Small intestine (tissue), 7 donors: ENCODE measurements around the gene METTL17. TPM values are rescaled to one million over a fixed set of nuclear protein-coding genes. Genes with fewer than 3 reads are reported as not detected.
"Not testable (repeated sequence)": the region's sequence is repeated elsewhere in the genome, so short reads cannot be mapped to it uniquely, and the experiment has no call there.

Source experiments
- DNase-seq, 2 donors: peaks; one replicate each; pipeline versions ENCODE4 v3.0.0 to v3.0.0-alpha.2; 2013
- FAIRE-seq: peaks from 2 replicates; lab custom pipeline; 2012; peaks lifted over from hg19 to GRCh38; lab: Jason Lieb, UNC
- H3K27ac ChIP-seq, 3 donors: one replicate each; pipeline ENCODE4 v1.5.1; 2013; ENCODE audit warnings: low read length in 2 of 3, mild to moderate bottlenecking in 2 of 3, control low read depth in 1 of 3, inconsistent platforms in 1 of 3, low read depth in 1 of 3, moderate library complexity in 1 of 3
- H3K27me3 ChIP-seq, 3 donors: one replicate each; pipeline ENCODE4 v1.6.1; 2013; ENCODE audit warnings: low read length in 3 of 3, inconsistent platforms in 1 of 3; ENCODE audit not compliant: control insufficient read depth in 3 of 3, insufficient read depth in 3 of 3
- H3K36me3 ChIP-seq, 3 donors: one replicate each; pipeline ENCODE4 v1.6.1; 2013; ENCODE audit warnings: low read length in 3 of 3, inconsistent platforms in 1 of 3, low read depth in 1 of 3, mild to moderate bottlenecking in 1 of 3, moderate library complexity in 1 of 3; ENCODE audit not compliant: control insufficient read depth in 3 of 3, insufficient read depth in 2 of 3
- H3K4me1 ChIP-seq, 3 donors: one replicate each; pipeline ENCODE4 v1.6.1; 2013; ENCODE audit warnings: low read length in 2 of 3, inconsistent platforms in 1 of 3, low read depth in 1 of 3, mild to moderate bottlenecking in 1 of 3, moderate library complexity in 1 of 3; ENCODE audit not compliant: control insufficient read depth in 3 of 3, insufficient read depth in 2 of 3
- H3K4me3 ChIP-seq, 3 donors: one replicate each; pipeline ENCODE4 v1.5.1; 2013; ENCODE audit warnings: low read length in 3 of 3, control low read depth in 1 of 3, inconsistent platforms in 1 of 3, low read depth in 1 of 3, mild to moderate bottlenecking in 1 of 3, moderate library complexity in 1 of 3
- H3K9me3 ChIP-seq, 2 donors: one replicate each; pipeline ENCODE4 v1.6.1; 2013; ENCODE audit warnings: low read depth in 1 of 2, low read length in 1 of 2; ENCODE audit not compliant: control insufficient read depth in 2 of 2, insufficient read depth in 1 of 2
- WGBS, 3 donors: extraction: QIAGEN DNeasy Blood & Tissue Kit; methylation state at CpG; one replicate each; pipeline ENCODE4 v1.1.7; 2013; 5-methylcytosine and 5-hydroxymethylcytosine counted together
- polyA plus RNA-seq, 4 donors: library from polyadenylated mRNA; stranded (reverse) in 3 of 4; unstranded in 1 of 4; fragments of 200-250 nt in 3 of 4; fragments of 120-200 nt in 1 of 4; gene quantifications; one replicate each; pipeline versions ENCODE4 v1.2.1 to v1.2.3, GENCODE V29; 2013
- donor health status: healthy with polysubstance abuse.
- donor health status: control.
- donor health status: control.
- donor health status: Bipolar disorder and iron deficiency.
- donor health status: healthy.

Gene METTL17
- polyA plus RNA-seq, 4 donors = 68.5 to 119 (median 77.5) TPM

- Histone ChIP-seq H3K27me3 (no peaks in the 10 kb centered on the region), H3K27ac (no peak overlapping the region), H3K4me3 (no peak overlapping the region), H3K4me1 (peaks cover 0 to 5% (median 2%) of the 10 kb centered on the region in 3 donors), H3K36me3 (no peaks in the 10 kb centered on the region), H3K9me3 (no peaks in the 10 kb centered on the region)
- 46 to 62% (median 61%) methylated on average over 2 of the region's 2 CpGs for WGBS, 3 donors
- DNase-seq (no peak), FAIRE-seq (no peak)
Measured at GRCh38 chr14:20982646-20983369, 7.0 kb upstream of the METTL17 start.

- H3K4me1 ChIP-seq = peaks cover 7 to 12% (median 8%) of the 10 kb centered on the region in 3 donors
- H3K4me3 ChIP-seq, H3K27me3 ChIP-seq, DNase-seq, H3K36me3 ChIP-seq, H3K27ac ChIP-seq, FAIRE-seq, H3K9me3 ChIP-seq: not testable (repeated sequence)
- WGBS, 3 donors = 89 to 95% (median 91%) methylated on average over 4 of the region's 4 CpGs
Measured at GRCh38 chr14:20985650-20986049, 4.1 kb upstream of the METTL17 start.

DNA sequence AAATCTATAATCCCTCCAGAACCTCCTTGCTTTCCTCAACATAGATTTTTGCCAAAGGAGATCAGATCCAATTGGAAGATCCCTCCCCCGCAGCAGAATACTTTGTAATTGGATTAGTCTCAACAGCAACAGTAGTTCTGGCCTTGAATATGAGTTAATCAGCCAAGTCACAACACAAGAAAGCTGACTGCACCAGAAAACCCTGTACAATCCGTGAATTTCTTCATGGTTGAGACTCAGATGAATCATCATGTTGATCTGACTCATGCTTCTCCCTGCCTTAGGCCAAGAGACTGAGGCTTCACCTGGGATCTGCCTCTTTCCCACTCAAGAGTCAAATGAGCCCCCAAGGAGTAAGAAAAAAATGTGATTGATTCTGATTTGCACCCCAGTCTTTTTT is 3.0 kb upstream of the METTL17 start:
- H3K27ac ChIP-seq = no peak overlapping the region
- H3K27me3 ChIP-seq = no peaks in the 10 kb centered on the region
- peak in 1 of 2 donors; percentile 57 for DNase-seq
- no peak overlapping the region for H3K4me3 ChIP-seq
- peaks cover 8 to 17% (median 10%) of the 10 kb centered on the region in 3 donors for H3K4me1 ChIP-seq
- peaks cover 0 to 3% (median 0%) of the 10 kb centered on the region in 3 donors for H3K36me3 ChIP-seq
- no peaks in the 10 kb centered on the region for H3K9me3 ChIP-seq
- FAIRE-seq = no peak
- WGBS, 3 donors = 48 to 51% (median 49%) methylated on average over 2 of the region's 2 CpGs

GRCh38 chr14:20988717-20989470 is 886 bp upstream of the METTL17 start:
- Histone ChIP-seq H3K27me3 (no peaks in the 10 kb centered on the region), H3K4me1 (peaks cover 8 to 12% (median 10%) of the 10 kb centered on the region in 3 donors), H3K9me3 (no peaks in the 10 kb centered on the region), H3K36me3 (peaks cover 2 to 16% (median 7%) of the 10 kb centered on the region in 3 donors), H3K4me3 (peak overlapping the region in 1 of 3 donors; percentile 84), H3K27ac (peak overlapping the region; percentile 83 to 95 (median 85))
- FAIRE-seq (no peak), DNase-seq (no peak)
- WGBS, 3 donors = 81 to 89% (median 87%) methylated on average over 15 of the region's 15 CpGs

GRCh38 chr14:20989471-20989786 is 351 bp upstream of the METTL17 start:
- H3K9me3 ChIP-seq = no peaks in the 10 kb centered on the region
- no peaks in the 10 kb centered on the region for H3K27me3 ChIP-seq
- H3K4me1 ChIP-seq = peaks cover 8 to 12% (median 10%) of the 10 kb centered on the region in 3 donors
- FAIRE-seq (no peak), DNase-seq (no peak)
- WGBS, 3 donors = 0 to 1% (median 0%) methylated on average over 9 to 11 of the region's 11 CpGs
- H3K36me3 ChIP-seq = peaks cover 5 to 19% (median 11%) of the 10 kb centered on the region in 3 donors
- peak overlapping the region; percentile 83 to 95 (median 85) for H3K27ac ChIP-seq
- H3K4me3 ChIP-seq = peak overlapping the region in 2 of 3 donors; percentile 80 to 84

- Histone ChIP-seq H3K36me3 (peaks cover 8 to 41% (median 29%) of the 10 kb centered on the region in 3 donors), H3K9me3 (no peaks in the 10 kb centered on the region), H3K4me1 (peaks cover 0 to 47% (median 0%) of the 10 kb centered on the region in 3 donors), H3K27me3 (no peaks in the 10 kb centered on the region), H3K4me3 (no peak overlapping the region), H3K27ac (peak overlapping the region in 1 of 3 donors; percentile 41)
- no peak for FAIRE-seq
- no peak for DNase-seq
- WGBS, 3 donors = 87 to 91% (median 87%) methylated on average over 14 of the region's 14 CpGs
Measured at GRCh38 chr14:20996521-20996920, 6.7 kb downstream of the METTL17 start.

GRCh38 chr14:20997115-20997514 is 7.3 kb downstream of the METTL17 start:
- no peak for FAIRE-seq
- Histone ChIP-seq H3K27me3 (no peaks in the 10 kb centered on the region), H3K4me1 (peaks cover 0 to 49% (median 0%) of the 10 kb centered on the region in 3 donors), H3K9me3 (no peaks in the 10 kb centered on the region), H3K36me3 (peaks cover 8 to 36% (median 26%) of the 10 kb centered on the region in 3 donors), H3K4me3 (no peak overlapping the region), H3K27ac (peak overlapping the region in 1 of 3 donors; percentile 41)
- WGBS, 3 donors = 35 to 61% (median 38%) methylated on average over 4 of the region's 4 CpGs
- DNase-seq = peak in 1 of 2 donors; percentile 53

DNA sequence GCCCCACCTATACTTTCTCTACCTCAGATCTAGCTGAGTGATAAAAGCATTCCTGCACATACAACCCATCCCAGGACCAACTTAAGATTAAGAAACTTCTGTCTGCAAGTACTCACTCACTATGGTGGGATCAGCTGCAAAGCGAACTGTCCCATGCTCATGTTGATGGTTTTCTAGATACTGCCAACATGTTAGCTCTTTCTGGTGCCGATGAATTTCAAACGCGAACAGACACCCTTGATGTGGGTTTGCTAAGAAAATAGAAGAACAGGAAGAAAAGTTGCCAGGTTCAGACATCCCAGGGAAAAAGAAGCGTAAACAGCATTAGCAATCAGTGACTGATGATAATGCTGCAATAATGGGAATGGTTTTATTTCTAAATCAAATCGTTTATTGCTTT is 7.8 kb downstream of the METTL17 start:
- no peak overlapping the region for H3K4me3 ChIP-seq
- 63 to 70% (median 68%) methylated on average over 6 of the region's 6 CpGs for WGBS, 3 donors
- H3K4me1 ChIP-seq = peaks cover 0 to 53% (median 0%) of the 10 kb centered on the region in 3 donors
- H3K36me3 ChIP-seq = peaks cover 8 to 33% (median 25%) of the 10 kb centered on the region in 3 donors
- no peaks in the 10 kb centered on the region for H3K27me3 ChIP-seq
- no peaks in the 10 kb centered on the region for H3K9me3 ChIP-seq
- peak overlapping the region in 1 of 3 donors; percentile 41 for H3K27ac ChIP-seq
- FAIRE-seq (no peak), DNase-seq (no peak)
